PC-9 (cell line): ENCODE results near the gene SETDB2. TPM values are rescaled to one million over a fixed set of nuclear protein-coding genes. Genes with fewer than 3 reads are reported as not detected.

Source experiments
- BruUV-seq: library from RNA; stranded (reverse); fragments of 400-500 nt; replicated peaks from 2 replicates; lab custom pipeline; 2021; lab: Mats Ljungman, UMichigan
- CTCF ChIA-PET: fragments of 300-600 bp; sonication (Branson Sonifier 250); formaldehyde crosslinking; loops from one replicate; lab custom pipeline; 2022; ENCODE audit warnings: antibody characterized with exemption; lab: Charles Lee
- POLR2A ChIA-PET: fragments of 300-600 bp; sonication (Branson Sonifier 250); formaldehyde crosslinking; loops from one replicate; lab custom pipeline; 2022; ENCODE audit warnings: antibody characterized with exemption; ENCODE audit not compliant: unreplicated experiment; lab: Charles Lee
- DNase-seq, 2 experiments: peaks; one replicate each; pipeline versions ENCODE4 v3.0.0 to v3.0.0-alpha.2; 2015 to 2022; ENCODE audit warnings: mixed read lengths in 1 of 2
- H2AFZ ChIP-seq: fragments of 200-600 bp; sonication (generic); 2 replicates; pipeline ENCODE4 v1.8.1; 2017; ENCODE audit warnings: antibody characterized with exemption
- H3F3A ChIP-seq: fragments of 200-600 bp; sonication (generic); 2 replicates; pipeline ENCODE4 v1.8.1; 2017; ENCODE audit warnings: antibody characterized with exemption, mild to moderate bottlenecking, low read depth; ENCODE audit not compliant: insufficient read depth
- H3K27ac ChIP-seq: fragments of 200-600 bp; sonication (generic); 2 replicates; pipeline ENCODE4 v1.6.1; 2016; ENCODE audit warnings: mixed run types
- H3K27me3 ChIP-seq: fragments of 200-600 bp; sonication (generic); 2 replicates; pipeline ENCODE4 v1.6.1; 2016; ENCODE audit warnings: low read depth, mixed run types; ENCODE audit not compliant: insufficient read depth
- H3K36me3 ChIP-seq: fragments of 200-600 bp; sonication (generic); 2 replicates; pipeline ENCODE4 v1.6.1; 2016; ENCODE audit warnings: low read depth, mixed run types
- H3K4me1 ChIP-seq: fragments of 200-600 bp; sonication (generic); replicated peaks from 2 replicates; pipeline ENCODE4 v1.6.1; 2016; ENCODE audit warnings: mixed run types; ENCODE audit not compliant: insufficient read depth
- H3K4me2 ChIP-seq: fragments of 200-600 bp; sonication (generic); 2 replicates; pipeline ENCODE4 v1.6.1; 2017; ENCODE audit warnings: mixed run types
- H3K4me3 ChIP-seq: fragments of 200-600 bp; sonication (generic); 2 replicates; pipeline ENCODE4 v1.6.1; 2016; ENCODE audit warnings: mixed run types
- H3K79me2 ChIP-seq: fragments of 200-600 bp; sonication (generic); 2 replicates; pipeline ENCODE4 v1.6.1; 2017; ENCODE audit warnings: low read depth, mixed run types
- H3K9me2 ChIP-seq: fragments of 200-600 bp; sonication (generic); 2 replicates; pipeline ENCODE4 v1.8.1; 2017; ENCODE audit warnings: mild to moderate bottlenecking; ENCODE audit not compliant: insufficient read depth
- H3K9me3 ChIP-seq: fragments of 200-600 bp; sonication (generic); 2 replicates; pipeline ENCODE4 v1.8.1; 2016; ENCODE audit warnings: low read depth; ENCODE audit not compliant: insufficient read depth
- H4K20me1 ChIP-seq: fragments of 200-600 bp; sonication (generic); 2 replicates; pipeline ENCODE4 v1.8.1; 2017; ENCODE audit not compliant: insufficient read depth
- CTCF ChIP-seq: fragments of 200-600 bp; sonication (generic); conservative IDR thresholded peaks from 2 replicates; pipeline ENCODE4 v1.6.1; 2017; ENCODE audit warnings: mixed run types, antibody characterized with exemption, mild to moderate bottlenecking, moderate library complexity
- EZH2 ChIP-seq: fragments of 200-600 bp; sonication (generic); IDR thresholded peaks from 2 replicates; pipeline ENCODE4 v1.8.0; 2017; ENCODE audit warnings: antibody characterized with exemption, low read depth
- intact Hi-C: fragments of 100-400 bp; cut with micrococcal nuclease; formaldehyde crosslinking; loops from one replicate; pipeline ENCODE4 v1.10.0; 2022; ENCODE audit not compliant: unreplicated experiment
- total RNA-seq: library from RNA; stranded (reverse); gene quantifications from 2 replicates; pipeline ENCODE4 v1.2.3, GENCODE V29; 2021

Gene SETDB2
- total RNA-seq, 1 experiment from 2014 or later, result 6.9 TPM

- Histone ChIP-seq H3K9me2 (no peaks in the 10 kb centered on the region), H3K79me2 (no peaks in the 10 kb centered on the region), H3K27me3 (no peaks in the 10 kb centered on the region), H3K36me3 (0 out of 2 replicates have a peak, but pooled peaks cover 13% of the 10 kb centered on the region), H3F3A (no peaks in the 10 kb centered on the region), H3K9me3 (peaks cover 9% of the 10 kb centered on the region), H2AFZ (no peak overlapping the region), H3K27ac (no peak overlapping the region), H3K4me2 (no peak overlapping the region), H3K4me1 (no peaks in the 10 kb centered on the region), H3K4me3 (no peak overlapping the region), H4K20me1 (no peaks in the 10 kb centered on the region)
- BruUV-seq, result no TSS peak
- CTCF ChIA-PET, result no interaction called here
- intact Hi-C loops, result no loop called here
- no peak for TF ChIP-seq EZH2
- TF ChIP-seq CTCF, result no peak
- DNase-seq, result no peak
- POLR2A ChIA-PET, result interaction anchor here (0.6 kb wide), 1 partner anchor 222 kb away, joined by 4 read pairs; no protein-coding TSS in a partner anchor
These were observed 15.5 kb downstream of the SETDB2 start for GRCh38 chr13:49459580-49459979.

- H3K9me3 ChIP-seq, result peaks cover 9% of the 10 kb centered on the region
- no peak overlapping the region for H3K4me2 ChIP-seq
- ChIA-PET POLR2A (no interaction called here), CTCF (no interaction called here)
- BruUV-seq, result no TSS peak
- no peaks in the 10 kb centered on the region for H3K9me2 ChIP-seq
- no peak overlapping the region for H3K4me3 ChIP-seq
- DNase-seq, result no peak
- 0 out of 2 replicates have a peak, but pooled peaks cover 10% of the 10 kb centered on the region for H3K36me3 ChIP-seq
- H2AFZ ChIP-seq, result no peak overlapping the region
- H3F3A ChIP-seq, result no peaks in the 10 kb centered on the region
- H3K27me3 ChIP-seq, result no peaks in the 10 kb centered on the region
- no peaks in the 10 kb centered on the region for H3K4me1 ChIP-seq
- intact Hi-C loops, result no loop called here
- no peaks in the 10 kb centered on the region for H4K20me1 ChIP-seq
- TF ChIP-seq CTCF, result no peak
- no peak for TF ChIP-seq EZH2
- no peak overlapping the region for H3K27ac ChIP-seq
- H3K79me2 ChIP-seq, result no peaks in the 10 kb centered on the region
These were observed 20.0 kb downstream of the SETDB2 start for GRCh38 chr13:49464085-49464484.

GRCh38 chr13:49464621-49465325 is 20.7 kb downstream of the SETDB2 start:
- H3K9me3 ChIP-seq, result peaks cover 9% of the 10 kb centered on the region
- H3K36me3 ChIP-seq, result 0 out of 2 replicates have a peak, but pooled peaks cover 10% of the 10 kb centered on the region
- intact Hi-C loops, result no loop called here
- no peaks in the 10 kb centered on the region for H3K9me2 ChIP-seq
- H2AFZ ChIP-seq, result no peak overlapping the region
- POLR2A ChIA-PET, result no interaction called here
- no peak overlapping the region for H3K4me2 ChIP-seq
- H3K4me3 ChIP-seq, result no peak overlapping the region
- no peak overlapping the region for H3K27ac ChIP-seq
- CTCF ChIA-PET, result no interaction called here
- H3K4me1 ChIP-seq, result no peaks in the 10 kb centered on the region
- no peaks in the 10 kb centered on the region for H3F3A ChIP-seq
- no peak for TF ChIP-seq CTCF
- no peak for TF ChIP-seq EZH2
- peaks cover 2% of the 10 kb centered on the region; the same call in 1 of the 2 replicates for H4K20me1 ChIP-seq
- no peaks in the 10 kb centered on the region for H3K79me2 ChIP-seq
- no TSS peak for BruUV-seq
- DNase-seq, result no peak
- no peaks in the 10 kb centered on the region for H3K27me3 ChIP-seq
